HCT116 (cell line): ENCODE results near the gene MRPS12. TPM values are rescaled to one million over a fixed set of nuclear protein-coding genes. Genes with fewer than 3 reads are reported as not detected.
A peak's percentile ranks its signal among the peaks of the same experiment; 100 is the strongest.

Experiments
- ATAC-seq: fragments of 200-7000 bp; cut with Tn5 transposase; 2 replicates; pipeline ENCODE4 v1.9.1; 2020; ENCODE audit warnings: mild to moderate bottlenecking, moderate library complexity
- BruUV-seq: library from RNA; stranded (reverse); fragments of 400-500 nt; replicated peaks from 2 replicates; lab custom pipeline; 2021; lab: Mats Ljungman, UMichigan
- CTCF ChIA-PET: fragments of 300-600 bp; sonication (Branson Sonifier 250); formaldehyde crosslinking; loops from one replicate; lab custom pipeline; 2021; ENCODE audit warnings: antibody characterized with exemption; lab: Charles Lee
- POLR2A ChIA-PET: fragments of 300-600, 350-600 bp; sonication (Branson Sonifier 250); formaldehyde crosslinking; loops from one replicate; lab custom pipeline; 2021; ENCODE audit warnings: antibody characterized with exemption; lab: Charles Lee
- RAD21 ChIA-PET, 2 experiments: fragments of 300-600 bp; sonication (Branson Sonifier 250); formaldehyde crosslinking; loops; one replicate each; lab custom pipeline; 2023; ENCODE audit warnings: low total read pairs in 2 of 2; ENCODE audit not compliant: uncharacterized antibody in 2 of 2, unreplicated experiment in 2 of 2, low non-redundant PET in 1 of 2; lab: Charles Lee
- DNase-seq: peaks from one replicate; pipeline ENCODE4 v3.0.0-alpha.2; 2010; ENCODE audit warnings: low read depth, low spot score
- H2AFZ ChIP-seq: fragments of 200-600 bp; shearing (Covaris generic), sonication (generic); 2 replicates; pipeline ENCODE4 v1.6.1; 2017; ENCODE audit warnings: low read depth, mixed run types, mixed read lengths, antibody characterized with exemption, low read length; ENCODE audit not compliant: poor library complexity, severe bottlenecking
- H3K27ac ChIP-seq: 2 replicates; pipeline ENCODE4 v1.5.1; 2012; ENCODE audit warnings: low read depth, low read length
- H3K27me3 ChIP-seq: fragments of 200-600 bp; sonication (generic); 2 replicates; pipeline ENCODE4 v1.6.1; 2016; ENCODE audit warnings: mixed run types, low read length, mixed read lengths; ENCODE audit not compliant: insufficient read depth
- H3K36me3 ChIP-seq, 2 experiments: fragments of 200-500 bp in 1 of 2; fragments of 200-600 bp in 1 of 2; sonication (Bioruptor generic) in 1 of 2; sonication (generic) in 1 of 2; 2 replicates each; pipeline versions ENCODE4 v1.5.1 to v1.6.1; 2014 to 2016; ENCODE audit warnings: low read length in 2 of 2, inconsistent platforms in 1 of 2, mixed read lengths in 1 of 2, mixed run types in 1 of 2; ENCODE audit not compliant: insufficient read depth in 2 of 2, control insufficient read depth in 1 of 2
- H3K4me1 ChIP-seq, 2 experiments: fragments of 200-600 bp in 1 of 2; sonication (generic) in 1 of 2; 2 replicates each; pipeline versions ENCODE4 v1.5.1 to v1.6.1; 2012 to 2017; ENCODE audit warnings: low read length in 2 of 2, inconsistent platforms in 1 of 2, mild to moderate bottlenecking in 1 of 2, mixed read lengths in 1 of 2, mixed run types in 1 of 2, moderate library complexity in 1 of 2; ENCODE audit not compliant: insufficient read depth in 2 of 2, control insufficient read depth in 1 of 2
- H3K4me2 ChIP-seq: fragments of 200-600 bp; sonication (generic); 2 replicates; pipeline ENCODE4 v1.6.1; 2017; ENCODE audit warnings: mixed run types, low read length, mixed read lengths
- H3K4me3 ChIP-seq, 2 experiments: fragments of 200-600 bp in 1 of 2; sonication (generic) in 1 of 2; replicated peaks in 1 of 2; 2 replicates each; pipeline ENCODE4 v1.5.1; 2011 to 2016; ENCODE audit warnings: low read length in 2 of 2, control low read depth in 1 of 2, low read depth in 1 of 2, mild to moderate bottlenecking in 1 of 2, mixed read lengths in 1 of 2, mixed run types in 1 of 2
- H3K79me2 ChIP-seq: fragments of 200-600 bp; sonication (generic); 2 replicates; pipeline ENCODE4 v1.6.1; 2017; ENCODE audit warnings: mild to moderate bottlenecking, mixed run types, low read length, moderate library complexity, mixed read lengths; ENCODE audit not compliant: insufficient read depth
- H3K9ac ChIP-seq: fragments of 200-600 bp; sonication (generic); 2 replicates; pipeline ENCODE4 v1.6.1; 2016; ENCODE audit warnings: low read length, mixed read lengths
- H3K9me2 ChIP-seq: fragments of 200-600 bp; sonication (generic), shearing (Covaris generic); 2 replicates; pipeline ENCODE4 v1.6.1; 2017; ENCODE audit warnings: mixed run types, mild to moderate bottlenecking, moderate library complexity; ENCODE audit not compliant: insufficient read depth
- H3K9me3 ChIP-seq, 2 experiments: fragments of 200-500 bp in 1 of 2; fragments of 200-600 bp in 1 of 2; sonication (Bioruptor generic) in 1 of 2; sonication (generic) in 1 of 2; 2 replicates each; pipeline ENCODE4 v1.6.1; 2014 to 2017; ENCODE audit warnings: low read length in 2 of 2, mixed read lengths in 2 of 2, inconsistent platforms in 1 of 2, low read depth in 1 of 2, mild to moderate bottlenecking in 1 of 2, mixed run types in 1 of 2, moderate library complexity in 1 of 2; ENCODE audit not compliant: control insufficient read depth in 1 of 2, insufficient read depth in 1 of 2
- H4K20me1 ChIP-seq: fragments of 200-600 bp; sonication (generic), shearing (Covaris generic); 2 replicates; pipeline ENCODE4 v1.6.1; 2017; ENCODE audit warnings: mixed run types, mild to moderate bottlenecking, moderate library complexity; ENCODE audit not compliant: insufficient read depth
- CEBPB ChIP-seq: IDR thresholded peaks from 2 replicates; pipeline ENCODE4 v1.6.1; 2012; ENCODE audit warnings: low read depth
- EGR1 ChIP-seq: IDR thresholded peaks from 2 replicates; pipeline ENCODE4 v1.6.1; 2012; ENCODE audit warnings: low read depth
- FOSL1 ChIP-seq: IDR thresholded peaks from 2 replicates; pipeline ENCODE4 v1.6.1; 2012; ENCODE audit warnings: low read depth
- JUND ChIP-seq: IDR thresholded peaks from 2 replicates; pipeline ENCODE4 v1.6.1; 2012
- POLR2A ChIP-seq: IDR thresholded peaks from 2 replicates; pipeline ENCODE4 v1.7.0; 2011; ENCODE audit warnings: borderline replicate concordance; ENCODE audit not compliant: insufficient read depth, insufficient read length; ENCODE audit errors: extremely low read depth
- POLR2AphosphoS5 ChIP-seq: IDR thresholded peaks from 2 replicates; pipeline ENCODE4 v1.6.1; 2011; ENCODE audit warnings: mild to moderate bottlenecking, low read depth, low read length, moderate library complexity
- SIN3A ChIP-seq: IDR thresholded peaks from 2 replicates; pipeline ENCODE4 v1.6.1; 2012; ENCODE audit warnings: low read depth
- SP1 ChIP-seq: IDR thresholded peaks from 2 replicates; pipeline ENCODE4 v1.6.1; 2012; ENCODE audit warnings: low read depth
- SRF ChIP-seq: IDR thresholded peaks from 2 replicates; pipeline ENCODE4 v1.6.1; 2012; ENCODE audit warnings: low read depth
- TCF7L2 ChIP-seq: IDR thresholded peaks from 2 replicates; pipeline ENCODE4 v1.7.0; 2011; ENCODE audit warnings: borderline replicate concordance, inconsistent platforms; ENCODE audit not compliant: insufficient read depth, insufficient read length; ENCODE audit errors: extremely low read depth
- intact Hi-C: fragments of 100-400 bp; cut with micrococcal nuclease; formaldehyde crosslinking; loops from 2 replicates; pipeline ENCODE4 v1.10.0; 2022
- total RNA-seq: library from RNA; stranded (reverse); gene quantifications from one replicate; pipeline ENCODE4 v1.2.1, GENCODE V29; 2021; ENCODE audit not compliant: unreplicated experiment
- TF ChIP-seq, protein P1 (sequence below): IDR thresholded peaks from 2 replicates; pipeline ENCODE4 v1.6.1; 2012
- TF ChIP-seq, protein P2 (sequence below): IDR thresholded peaks from 2 replicates; pipeline ENCODE4 v1.6.1; 2012

The MRPS12 gene
- total RNA-seq, 1 experiment from 2014 or later = 97.7 TPM

DNA sequence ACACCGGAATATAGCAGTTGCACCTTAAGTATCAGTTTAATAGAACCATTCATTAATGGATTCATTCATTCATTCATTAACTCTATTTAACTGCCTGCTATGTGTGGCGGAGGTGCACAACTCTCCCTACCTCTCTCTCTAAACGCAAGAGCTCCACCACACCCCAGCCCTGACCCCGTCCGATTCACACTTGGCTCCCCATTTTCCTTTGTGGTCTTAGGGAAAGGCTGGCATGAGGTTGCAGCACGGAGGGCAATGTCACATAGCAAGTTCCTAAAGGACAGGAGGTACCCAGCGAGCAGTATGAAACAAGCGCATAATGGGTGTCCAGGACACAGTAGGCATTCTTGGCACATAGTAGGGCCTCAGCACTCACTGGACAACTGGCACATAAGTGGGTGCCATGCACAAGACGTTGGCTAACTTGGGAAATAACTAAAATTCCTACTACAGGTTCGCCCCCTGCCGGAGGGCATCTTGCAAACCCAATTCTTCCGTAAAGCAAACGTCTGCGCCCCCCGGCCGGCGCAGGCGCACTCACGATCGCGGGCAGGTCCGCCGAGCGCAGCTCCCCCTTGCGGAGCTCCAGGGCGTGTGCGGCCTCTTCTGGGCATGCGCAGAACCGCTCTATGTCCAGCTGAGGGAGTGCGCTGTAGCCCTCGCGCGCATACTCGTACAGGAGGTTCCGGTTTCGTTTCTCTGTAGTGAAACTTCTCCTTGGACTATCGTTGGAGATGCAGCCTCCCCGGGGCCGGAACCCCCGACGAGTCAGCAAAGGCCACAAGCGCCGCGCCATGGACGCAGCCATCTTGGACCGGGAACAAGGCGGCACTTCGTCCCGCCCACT lies 592 bp upstream of the MRPS12 start, which contains the start of gene SARS2 (continued):
- TF ChIP-seq, protein P1, sequence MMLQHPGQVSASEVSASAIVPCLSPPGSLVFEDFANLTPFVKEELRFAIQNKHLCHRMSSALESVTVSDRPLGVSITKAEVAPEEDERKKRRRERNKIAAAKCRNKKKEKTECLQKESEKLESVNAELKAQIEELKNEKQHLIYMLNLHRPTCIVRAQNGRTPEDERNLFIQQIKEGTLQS = no peak
- TF ChIP-seq SIN3A = no peak
- no peak for TF ChIP-seq EGR1
- TF ChIP-seq SRF = no peak
- TF ChIP-seq FOSL1 = no peak
- TF ChIP-seq JUND = no peak
- no peak for TF ChIP-seq SP1

DNA sequence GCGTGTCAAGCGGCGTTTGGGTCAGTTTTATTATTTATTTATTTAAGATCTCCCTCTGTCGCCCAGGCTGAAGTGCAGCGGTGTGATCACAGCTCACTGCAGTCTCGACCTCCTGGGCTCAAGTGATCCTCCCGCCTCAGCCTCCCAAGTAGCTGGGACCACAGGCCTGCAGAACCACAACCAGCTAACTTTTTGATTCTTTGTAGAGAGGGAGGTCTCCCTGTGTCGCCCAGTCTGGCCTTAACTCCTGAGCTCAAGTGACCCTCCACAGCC lies 713 bp downstream of the MRPS12 start:
- peaks cover 56% of the 10 kb centered on the region for H3K79me2 ChIP-seq
- peak overlapping the region; percentile 95 for H3K4me2 ChIP-seq
- peaks cover 0 to 9% of the 10 kb centered on the region in 2 experiments; a peak in 1 of 4 replicates for H3K9me3 ChIP-seq
- no TSS peak for BruUV-seq
- no peak overlapping the region for H2AFZ ChIP-seq
- ChIA-PET CTCF (interaction anchor here (1.6 to 2.1 kb wide), 3 partner anchors 20 to 528 kb away, joined by 3 to 32 read pairs (median 5); partner anchors contain the start of gene FAM98C), RAD21 (interaction anchor here in 1 of 2 experiments (0.7 kb wide), 1 partner anchor 20 kb away, joined by 3 read pairs; no protein-coding TSS in a partner anchor), POLR2A (interaction anchor here (2.0 kb wide), 1 partner anchor 82 kb away, joined by 10 read pairs; no protein-coding TSS in a partner anchor)
- peaks cover 7 to 25% of the 10 kb centered on the region in 2 experiments for H3K36me3 ChIP-seq
- intact Hi-C loops = loop anchor here (2.0 to 10.0 kb wide), 4 partner anchors 81 to 417 kb away; no protein-coding TSS in a partner anchor
- no peaks in the 10 kb centered on the region for H3K9me2 ChIP-seq
- DNase-seq (no peak), ATAC-seq (no peak)
- no peak for TF ChIP-seq SP1
- TF ChIP-seq POLR2A = no peak
- no peak for TF ChIP-seq CEBPB
- TF ChIP-seq, protein P2, sequence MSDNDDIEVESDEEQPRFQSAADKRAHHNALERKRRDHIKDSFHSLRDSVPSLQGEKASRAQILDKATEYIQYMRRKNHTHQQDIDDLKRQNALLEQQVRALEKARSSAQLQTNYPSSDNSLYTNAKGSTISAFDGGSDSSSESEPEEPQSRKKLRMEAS = no peak
- TF ChIP-seq FOSL1 = no peak
- TF ChIP-seq POLR2AphosphoS5 = no peak
- no peak for TF ChIP-seq SIN3A
- TF ChIP-seq TCF7L2 = no peak
- H3K27me3 ChIP-seq = no peaks in the 10 kb centered on the region
- no peaks in the 10 kb centered on the region for H4K20me1 ChIP-seq
- peak overlapping the region; percentile 82 for H3K27ac ChIP-seq
- peak overlapping the region; percentile 99 for H3K9ac ChIP-seq
- peaks cover 11 to 20% of the 10 kb centered on the region in 2 experiments; a peak in 3 of 4 replicates for H3K4me1 ChIP-seq
- peak overlapping the region; percentile 98 to 100 for H3K4me3 ChIP-seq
